Astrocyte (in vitro differentiated cells and primary cell): ENCODE measurements around the gene PROX2. TPM values are rescaled to one million over a fixed set of nuclear protein-coding genes. Genes with fewer than 3 reads are reported as not detected.

Source experiments
- DNase-seq: peaks from one replicate; pipeline ENCODE4 v3.0.0-alpha.2; 2010; ENCODE audit warnings: low read depth
- FAIRE-seq: peaks from 2 replicates; lab custom pipeline; 2011; peaks lifted over from hg19 to GRCh38; lab: Jason Lieb, UNC
- H2AFZ ChIP-seq: 2 replicates; pipeline ENCODE4 v1.6.0; 2012; ENCODE audit warnings: low read depth, low read length, inconsistent platforms
- H3K27ac ChIP-seq: 2 replicates; pipeline ENCODE4 v1.5.1; 2011; ENCODE audit warnings: low read depth, low read length, inconsistent platforms
- H3K27me3 ChIP-seq: 2 replicates; pipeline ENCODE4 v1.6.0; 2011; ENCODE audit warnings: low read length, inconsistent platforms; ENCODE audit not compliant: insufficient read depth
- H3K36me3 ChIP-seq: 2 replicates; pipeline ENCODE4 v1.5.1; 2011; ENCODE audit warnings: low read length, inconsistent platforms; ENCODE audit not compliant: insufficient read depth
- H3K4me1 ChIP-seq: 2 replicates; pipeline ENCODE4 v1.5.1; 2011; ENCODE audit warnings: low read length, inconsistent platforms; ENCODE audit not compliant: insufficient read depth
- H3K4me2 ChIP-seq: 2 replicates; pipeline ENCODE4 v1.6.0; 2012; ENCODE audit warnings: low read length, inconsistent platforms
- H3K4me3 ChIP-seq: 2 replicates; pipeline ENCODE4 v1.5.1; 2011; ENCODE audit warnings: low read depth, mild to moderate bottlenecking, low read length, inconsistent platforms; ENCODE audit not compliant: insufficient read depth
- H3K79me2 ChIP-seq: 2 replicates; pipeline ENCODE4 v1.6.0; 2012; ENCODE audit warnings: mild to moderate bottlenecking, low read length, inconsistent platforms; ENCODE audit not compliant: insufficient read depth
- H3K9ac ChIP-seq: 2 replicates; pipeline ENCODE4 v1.6.0; 2012; ENCODE audit warnings: mild to moderate bottlenecking, low read length, inconsistent platforms
- H3K9me3 ChIP-seq: 2 replicates; pipeline ENCODE4 v1.5.1; 2012; ENCODE audit warnings: low read depth, mild to moderate bottlenecking, low read length, inconsistent platforms; ENCODE audit not compliant: insufficient read depth
- H4K20me1 ChIP-seq: 2 replicates; pipeline ENCODE4 v1.6.0; 2012; ENCODE audit warnings: low read length, inconsistent platforms; ENCODE audit not compliant: insufficient read depth
- H3K27ac Mint-ChIP-seq: one replicate; pipeline ENCODE4 v1.8.0; 2021; ENCODE audit warnings: mild to moderate bottlenecking, mixed read lengths; ENCODE audit not compliant: unreplicated experiment
- H3K27me3 Mint-ChIP-seq: one replicate; pipeline ENCODE4 v1.8.0; 2021; ENCODE audit warnings: low read depth, mixed read lengths; ENCODE audit not compliant: unreplicated experiment
- H3K36me3 Mint-ChIP-seq: one replicate; pipeline ENCODE4 v1.8.0; 2021; ENCODE audit warnings: low read depth, mixed read lengths; ENCODE audit not compliant: unreplicated experiment
- H3K4me1 Mint-ChIP-seq: one replicate; pipeline ENCODE4 v1.8.0; 2021; ENCODE audit warnings: low read depth, mixed read lengths; ENCODE audit not compliant: unreplicated experiment
- H3K4me3 Mint-ChIP-seq: one replicate; pipeline ENCODE4 v1.8.0; 2021; ENCODE audit warnings: mild to moderate bottlenecking, moderate library complexity, mixed read lengths; ENCODE audit not compliant: unreplicated experiment
- H3K9me3 Mint-ChIP-seq: one replicate; pipeline ENCODE4 v1.8.0; 2021; ENCODE audit warnings: mild to moderate bottlenecking, mixed read lengths; ENCODE audit not compliant: unreplicated experiment
- EZH2 ChIP-seq: IDR thresholded peaks from 2 replicates; pipeline ENCODE4 v1.6.1; 2012; ENCODE audit warnings: mild to moderate bottlenecking, low read length, inconsistent platforms; ENCODE audit not compliant: insufficient read depth
- total RNA-seq: library from RNA; stranded (reverse); gene quantifications from 2 replicates; pipeline ENCODE4 v1.2.1, GENCODE V29; 2021
- TF ChIP-seq, protein P1 (sequence below): IDR thresholded peaks from 2 replicates; pipeline ENCODE4 v1.5.1; 2011; ENCODE audit warnings: low read depth, mild to moderate bottlenecking, inconsistent platforms, low read length, moderate library complexity; ENCODE audit not compliant: insufficient read depth

Gene PROX2
- total RNA-seq, 1 donor from 2014 or later, result not detected

DNA sequence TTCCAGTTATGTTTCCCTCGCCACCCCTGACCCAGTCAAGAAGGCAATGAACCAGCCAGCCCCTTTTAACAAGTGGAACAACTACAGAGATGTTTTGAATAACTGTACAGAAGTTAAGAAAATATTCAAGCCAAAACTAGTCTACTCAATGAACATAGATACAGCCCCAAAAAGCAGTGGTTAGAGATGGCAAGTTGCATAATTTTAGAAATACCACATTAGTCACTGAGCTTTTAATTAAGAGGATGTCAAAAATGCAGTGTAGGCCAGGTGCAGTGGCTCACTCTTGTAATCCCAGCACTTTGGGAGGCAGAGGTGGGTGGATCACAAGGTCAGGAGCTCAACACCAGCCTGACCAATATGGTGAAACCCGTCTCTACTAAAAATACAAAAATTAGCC is 27.2 kb downstream of the PROX2 start:
- H3K9me3 Mint-ChIP-seq, result no peaks in the 10 kb centered on the region
- Histone ChIP-seq H3K9me3 (no peaks in the 10 kb centered on the region), H3K4me3 (no peak overlapping the region), H3K4me1 (peaks cover 12% of the 10 kb centered on the region), H3K9ac (no peak overlapping the region), H3K79me2 (no peaks in the 10 kb centered on the region), H3K27me3 (no peaks in the 10 kb centered on the region), H3K4me2 (no peak overlapping the region), H4K20me1 (no peaks in the 10 kb centered on the region), H3K27ac (no peak overlapping the region), H2AFZ (no peak overlapping the region), H3K36me3 (no peaks in the 10 kb centered on the region)
- no peak overlapping the region for H3K27ac Mint-ChIP-seq
- no peaks in the 10 kb centered on the region for H3K36me3 Mint-ChIP-seq
- FAIRE-seq (no peak), DNase-seq (peak; percentile 20)
- H3K4me3 Mint-ChIP-seq, result no peak overlapping the region
- peaks cover 20% of the 10 kb centered on the region for H3K4me1 Mint-ChIP-seq
- H3K27me3 Mint-ChIP-seq, result no peaks in the 10 kb centered on the region
- TF ChIP-seq, protein P1, sequence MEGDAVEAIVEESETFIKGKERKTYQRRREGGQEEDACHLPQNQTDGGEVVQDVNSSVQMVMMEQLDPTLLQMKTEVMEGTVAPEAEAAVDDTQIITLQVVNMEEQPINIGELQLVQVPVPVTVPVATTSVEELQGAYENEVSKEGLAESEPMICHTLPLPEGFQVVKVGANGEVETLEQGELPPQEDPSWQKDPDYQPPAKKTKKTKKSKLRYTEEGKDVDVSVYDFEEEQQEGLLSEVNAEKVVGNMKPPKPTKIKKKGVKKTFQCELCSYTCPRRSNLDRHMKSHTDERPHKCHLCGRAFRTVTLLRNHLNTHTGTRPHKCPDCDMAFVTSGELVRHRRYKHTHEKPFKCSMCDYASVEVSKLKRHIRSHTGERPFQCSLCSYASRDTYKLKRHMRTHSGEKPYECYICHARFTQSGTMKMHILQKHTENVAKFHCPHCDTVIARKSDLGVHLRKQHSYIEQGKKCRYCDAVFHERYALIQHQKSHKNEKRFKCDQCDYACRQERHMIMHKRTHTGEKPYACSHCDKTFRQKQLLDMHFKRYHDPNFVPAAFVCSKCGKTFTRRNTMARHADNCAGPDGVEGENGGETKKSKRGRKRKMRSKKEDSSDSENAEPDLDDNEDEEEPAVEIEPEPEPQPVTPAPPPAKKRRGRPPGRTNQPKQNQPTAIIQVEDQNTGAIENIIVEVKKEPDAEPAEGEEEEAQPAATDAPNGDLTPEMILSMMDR, result no peak
- no peak for TF ChIP-seq EZH2

DNA sequence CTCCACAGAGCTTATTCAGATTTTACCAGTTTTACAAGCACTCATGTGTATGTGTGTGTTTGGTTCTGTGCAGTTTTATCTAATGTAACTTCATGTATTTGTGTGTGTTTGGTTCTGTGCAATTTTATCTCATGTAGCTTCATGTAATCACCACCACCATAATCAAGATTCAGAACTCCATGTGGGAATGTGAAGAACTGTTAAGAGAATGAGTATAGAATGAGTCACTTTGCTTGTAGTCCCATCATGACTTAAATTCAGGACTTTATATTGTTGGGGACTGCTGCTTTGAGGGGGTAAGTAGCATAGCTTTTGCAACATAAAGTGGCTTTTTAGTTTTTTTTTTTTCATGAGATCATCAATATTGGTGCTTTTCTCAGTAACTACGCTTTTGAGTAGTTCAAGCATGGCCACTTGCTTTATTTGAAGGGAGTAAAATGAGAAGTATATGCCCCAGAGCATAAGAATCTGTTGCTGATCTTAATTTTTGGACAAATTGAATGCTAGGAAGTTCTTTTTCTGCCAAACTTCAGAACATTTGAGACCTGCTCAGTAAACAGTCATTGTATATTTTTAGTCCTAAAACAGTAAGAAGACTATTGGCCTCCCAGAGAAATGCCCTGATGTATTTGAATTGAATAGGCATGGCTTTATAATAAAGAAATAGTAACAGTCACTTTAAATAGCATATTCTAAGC is 28.8 kb downstream of the PROX2 start:
- no peak overlapping the region for H3K4me3 ChIP-seq
- H3K27me3 ChIP-seq, result no peaks in the 10 kb centered on the region
- Mint-ChIP-seq H3K36me3 (no peaks in the 10 kb centered on the region), H3K4me3 (no peak overlapping the region), H3K27me3 (no peaks in the 10 kb centered on the region), H3K9me3 (no peaks in the 10 kb centered on the region), H3K27ac (no peak overlapping the region), H3K4me1 (peaks cover 16% of the 10 kb centered on the region)
- no peaks in the 10 kb centered on the region for H3K79me2 ChIP-seq
- no peaks in the 10 kb centered on the region for H4K20me1 ChIP-seq
- DNase-seq (peak; percentile 67), FAIRE-seq (peak; percentile 26)
- H3K36me3 ChIP-seq, result peaks cover 1% of the 10 kb centered on the region
- H3K4me1 ChIP-seq, result peaks cover 5% of the 10 kb centered on the region
- H3K4me2 ChIP-seq, result peak overlapping the region; percentile 28
- no peak overlapping the region for H3K27ac ChIP-seq
- H3K9me3 ChIP-seq, result no peaks in the 10 kb centered on the region
- TF ChIP-seq, protein P1, result no peak
- no peak for TF ChIP-seq EZH2
- H3K9ac ChIP-seq, result no peak overlapping the region
- no peak overlapping the region for H2AFZ ChIP-seq

DNA sequence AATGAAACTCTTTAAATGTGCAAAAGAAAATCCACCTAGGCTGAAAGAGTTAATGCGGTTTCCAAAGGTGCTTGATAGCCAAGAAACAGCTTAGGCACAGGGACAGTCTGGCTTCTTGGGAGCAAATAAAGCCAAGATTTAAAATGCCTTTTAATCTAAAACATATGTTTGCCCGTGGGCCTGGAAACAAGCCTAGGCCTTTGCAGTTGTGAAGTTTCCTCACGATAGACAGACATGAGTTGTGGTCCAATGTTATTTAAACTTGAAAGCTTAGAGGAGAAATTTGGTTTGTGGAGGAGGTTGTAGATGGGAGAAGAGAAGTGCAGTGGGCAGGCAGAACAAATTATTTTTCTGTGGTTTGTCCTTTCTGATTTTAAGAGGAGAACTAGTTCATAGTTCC is 29.8 kb downstream of the PROX2 start:
- H3K4me2 ChIP-seq, result no peak overlapping the region

More for the DNA sequence above, 29.8 kb downstream of the PROX2 start:
- H3K36me3 ChIP-seq, result peaks cover 5% of the 10 kb centered on the region
- no peaks in the 10 kb centered on the region for H3K79me2 ChIP-seq
- no peak overlapping the region for H3K27ac ChIP-seq
- H3K36me3 Mint-ChIP-seq, result no peaks in the 10 kb centered on the region
- no peak overlapping the region for H2AFZ ChIP-seq
- no peaks in the 10 kb centered on the region for H3K27me3 ChIP-seq
- H3K4me3 ChIP-seq, result no peak overlapping the region
- TF ChIP-seq, protein P1, result no peak
- TF ChIP-seq EZH2, result no peak
- H3K4me3 Mint-ChIP-seq, result no peak overlapping the region
- no peak overlapping the region for H3K9ac ChIP-seq
- no peaks in the 10 kb centered on the region for H3K27me3 Mint-ChIP-seq
- FAIRE-seq (no peak), DNase-seq (peak; percentile 44)
- H4K20me1 ChIP-seq, result no peaks in the 10 kb centered on the region
- H3K4me1 Mint-ChIP-seq, result peaks cover 16% of the 10 kb centered on the region
- no peaks in the 10 kb centered on the region for H3K9me3 Mint-ChIP-seq
- no peak overlapping the region for H3K27ac Mint-ChIP-seq
- peaks cover 5% of the 10 kb centered on the region for H3K4me1 ChIP-seq
- H3K9me3 ChIP-seq, result no peaks in the 10 kb centered on the region
